ENCODE results near the gene HIGD2A.
"Not testable (repeated sequence)": the region's sequence is repeated elsewhere in the genome, so short reads cannot be mapped to it uniquely, and the experiment has no call there.

Gene HIGD2A

DNA sequence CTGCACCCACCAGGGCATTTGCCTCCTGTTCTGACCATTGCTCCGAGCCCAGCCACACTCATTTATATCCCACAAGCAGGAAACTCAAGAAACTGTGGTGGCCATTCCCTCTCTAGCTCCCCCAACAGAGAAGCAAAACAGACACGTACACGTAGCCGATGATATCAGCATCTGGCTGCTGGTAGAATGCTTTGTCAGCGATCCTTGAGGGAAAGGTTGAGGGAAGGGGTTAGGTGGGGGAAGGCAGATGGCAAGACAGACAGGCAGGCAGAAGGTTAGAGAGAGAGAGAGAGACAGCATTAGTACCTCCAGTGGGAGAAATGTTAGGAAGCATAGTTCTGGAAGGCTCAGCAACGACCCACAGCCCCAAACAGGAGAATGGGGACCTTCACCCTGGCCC is 7.8 kb downstream of the HIGD2A start:
- no peak overlapping the region for H3K4me3 ChIP-seq (ENCODE audit: low read length)
- no peak for TF ChIP-seq ZNF274 (IDR thresholded peaks at IDR 0.05; ENCODE audit: low read depth, low read length)

DNA sequence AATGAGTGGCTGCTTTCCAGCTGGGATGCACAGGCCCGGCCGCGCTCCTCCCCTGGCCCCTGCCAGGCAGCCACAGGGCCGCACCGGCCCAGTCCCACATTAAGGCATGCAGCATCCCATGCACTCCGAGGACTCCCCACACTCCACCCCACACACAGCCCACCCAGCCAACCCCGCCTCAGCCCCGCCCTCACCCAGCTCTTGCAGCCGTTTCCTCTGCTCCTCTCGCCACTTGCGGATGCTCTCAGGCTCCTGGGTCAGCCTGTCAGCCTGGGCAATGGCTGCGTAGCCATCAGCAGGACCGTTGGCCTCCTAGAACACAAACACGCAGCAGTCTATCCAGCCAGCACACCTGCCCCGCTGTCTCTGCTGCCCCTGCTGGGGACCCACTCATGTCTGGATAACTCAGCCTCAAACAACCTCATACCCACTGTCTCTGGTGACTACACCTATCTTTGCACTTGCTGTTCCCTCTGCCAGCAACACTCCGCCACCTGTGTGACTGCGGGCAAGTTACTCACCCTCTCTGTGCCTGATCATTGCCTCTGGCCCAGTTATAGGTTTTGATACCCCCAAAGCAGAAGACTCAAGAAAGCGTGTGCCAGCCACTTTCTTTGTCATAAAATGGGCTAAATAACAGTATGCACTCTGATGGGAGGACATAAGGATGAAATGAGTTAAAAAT is 9.3 kb downstream of the HIGD2A start:
- no peak overlapping the region for H3K4me3 ChIP-seq (ENCODE audit: low read length)
- TF ChIP-seq ZNF274 (IDR thresholded peaks at IDR 0.05; ENCODE audit: low read depth, low read length) = no peak

DNA sequence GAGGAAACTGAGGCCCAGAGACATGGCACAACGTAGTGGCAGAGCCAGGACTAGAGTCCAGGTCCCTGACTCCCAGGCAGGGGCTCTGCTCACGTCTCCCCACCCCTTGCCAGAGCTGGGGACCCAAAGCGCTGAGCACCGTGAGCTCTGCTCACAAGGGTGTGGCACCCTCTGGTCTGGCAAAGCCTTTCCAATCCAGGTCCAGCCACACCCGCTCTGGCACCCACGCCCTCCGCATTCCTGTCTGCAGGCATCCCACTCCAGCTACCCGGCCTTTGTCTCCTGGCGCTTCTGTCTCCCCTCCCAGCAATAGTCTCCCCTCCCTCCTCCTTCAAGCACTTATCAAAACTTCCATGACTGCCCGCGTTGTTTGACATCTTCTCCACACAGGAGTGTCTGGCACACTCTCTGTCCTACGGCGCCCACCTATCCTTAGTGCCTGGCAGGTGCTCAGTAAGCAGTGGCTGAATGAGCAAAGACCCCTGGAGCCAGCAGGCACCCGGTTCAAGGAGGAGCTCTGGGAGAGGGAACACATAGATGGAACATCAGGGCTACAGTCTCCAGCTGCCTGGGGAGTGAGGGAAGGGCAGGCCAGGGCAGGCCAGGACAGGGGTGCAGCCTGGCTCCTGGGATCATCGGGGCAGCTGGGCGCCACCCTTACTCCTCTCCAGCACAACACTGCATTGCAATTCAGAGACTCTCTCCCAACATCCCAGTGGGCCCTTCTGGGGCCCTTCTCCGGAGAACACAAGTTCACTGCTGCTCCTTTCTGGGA is 12.0 kb downstream of the HIGD2A start:
- no peak for TF ChIP-seq ZNF274 (IDR thresholded peaks at IDR 0.05; ENCODE audit: low read depth, low read length)
- no peak overlapping the region for H3K4me3 ChIP-seq (ENCODE audit: low read length)

DNA sequence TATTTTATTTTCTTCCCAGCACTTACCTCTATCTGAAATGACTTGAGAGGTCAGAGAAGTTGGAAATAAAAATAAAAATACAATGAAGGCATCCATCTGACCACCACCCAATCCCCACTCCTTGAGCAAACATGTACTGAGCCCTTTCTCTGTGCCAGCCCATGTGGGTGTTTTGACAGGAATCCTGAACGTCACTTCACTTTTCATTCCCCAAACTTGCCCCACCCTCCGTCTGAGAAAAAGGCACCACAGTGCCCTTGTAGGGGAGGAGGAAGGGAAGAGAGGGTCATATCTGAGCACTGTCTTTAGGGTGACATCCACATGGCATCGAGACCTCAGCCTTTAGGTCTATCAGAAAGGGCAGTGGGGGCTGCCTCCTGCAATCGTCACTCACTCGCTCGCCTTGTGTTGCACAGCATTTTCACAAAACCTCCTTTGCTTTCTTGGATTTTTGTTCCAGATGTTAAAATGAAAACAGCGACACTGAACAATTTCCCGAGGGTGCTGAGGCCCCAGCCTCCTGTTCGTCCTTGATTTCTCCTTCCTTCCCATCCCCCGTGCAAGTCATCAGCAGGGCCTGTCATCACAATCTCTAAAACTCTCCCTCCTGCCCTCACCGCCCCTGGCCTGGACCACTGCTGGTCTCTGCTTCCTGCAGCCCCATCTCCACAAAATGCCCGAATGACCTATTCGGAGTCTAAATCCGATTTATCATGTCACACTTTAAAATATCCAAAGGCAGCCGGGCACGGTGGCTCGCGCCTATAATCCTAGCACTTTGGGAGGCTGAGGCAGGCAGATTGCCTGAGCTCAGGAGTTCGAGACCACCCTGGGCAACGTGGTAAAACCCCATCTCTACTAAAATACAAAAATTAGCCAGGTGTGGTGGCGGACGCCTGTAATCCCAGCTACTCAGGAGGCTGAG is 13.0 kb downstream of the HIGD2A start:
- H3K4me3 ChIP-seq (ENCODE audit: low read length) = no peak overlapping the region
- no peak for TF ChIP-seq ZNF274 (IDR thresholded peaks at IDR 0.05; ENCODE audit: low read depth, low read length)

DNA sequence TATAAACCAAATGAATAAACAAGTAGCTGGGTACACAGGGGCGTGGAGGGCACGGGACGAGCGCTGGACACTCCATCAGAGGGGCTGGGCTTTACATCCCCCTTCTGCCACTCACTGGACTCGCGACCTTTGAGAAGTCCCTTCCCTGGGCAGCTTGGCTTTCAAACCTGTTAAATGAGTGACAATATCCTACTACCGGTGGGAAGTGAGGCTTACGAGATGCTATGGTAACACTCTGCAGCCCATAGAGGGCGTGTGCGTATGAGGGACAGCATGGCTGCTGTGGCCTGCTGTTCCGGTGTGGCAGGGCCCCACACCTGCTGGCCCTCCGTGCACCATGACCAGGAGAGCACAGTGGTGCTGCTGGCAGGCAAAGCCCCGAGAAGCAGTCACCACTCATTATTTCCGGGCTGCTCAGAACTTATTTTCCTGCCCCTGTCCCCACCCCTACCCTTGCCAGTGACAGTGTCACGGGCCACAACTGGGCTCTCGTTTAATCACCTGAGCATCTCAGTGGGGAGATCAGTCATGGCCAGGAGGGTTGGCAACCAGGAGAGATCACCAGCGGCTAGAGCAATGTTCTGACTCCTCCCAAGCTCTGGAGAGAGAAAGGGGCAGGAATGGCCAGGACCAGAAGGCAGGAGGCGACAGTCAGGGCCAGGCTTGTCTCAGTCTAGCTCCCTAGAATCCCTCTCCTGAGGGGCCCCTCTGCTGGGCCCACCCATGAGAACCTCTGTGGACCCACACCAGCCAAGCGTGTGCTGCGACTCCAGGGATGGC is 17.3 kb downstream of the HIGD2A start:
- no peak for TF ChIP-seq ZNF274 (IDR thresholded peaks at IDR 0.05; ENCODE audit: low read depth, low read length)
- H3K4me3 ChIP-seq (ENCODE audit: low read length) = no peak overlapping the region

DNA sequence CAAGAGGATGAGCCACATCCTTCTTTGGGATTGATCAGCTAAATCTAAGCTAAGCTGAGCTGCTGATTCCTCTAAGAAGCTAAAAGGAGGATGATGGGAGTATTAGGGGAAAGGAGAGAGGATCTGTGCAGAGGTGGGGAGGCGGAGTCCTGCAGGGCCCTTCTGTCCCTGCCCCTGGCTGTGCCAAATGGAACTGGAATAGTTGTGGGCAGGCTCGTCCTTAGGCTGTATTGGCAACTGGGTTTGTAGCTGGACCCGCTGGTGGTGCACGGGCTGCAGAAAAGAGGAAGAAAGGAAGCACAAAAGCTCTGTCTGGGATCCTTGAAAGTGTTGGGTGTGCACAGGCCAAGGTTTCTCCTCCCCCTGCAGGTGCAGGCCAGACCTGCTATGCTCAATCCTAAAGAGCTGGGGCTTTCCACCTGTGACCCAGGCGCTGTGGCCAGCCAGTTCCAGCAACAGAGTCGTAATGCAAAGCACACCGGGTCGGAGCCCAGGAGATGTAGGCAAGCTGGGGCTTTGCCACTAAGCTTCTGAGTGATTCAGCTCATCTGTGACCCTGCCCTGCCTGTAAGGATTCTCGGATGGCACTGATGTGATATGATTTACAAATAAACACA is 18.0 kb downstream of the HIGD2A start:
- no peak for TF ChIP-seq ZNF274 (IDR thresholded peaks at IDR 0.05; ENCODE audit: low read depth, low read length)
- no peak overlapping the region for H3K4me3 ChIP-seq (ENCODE audit: low read length)

DNA sequence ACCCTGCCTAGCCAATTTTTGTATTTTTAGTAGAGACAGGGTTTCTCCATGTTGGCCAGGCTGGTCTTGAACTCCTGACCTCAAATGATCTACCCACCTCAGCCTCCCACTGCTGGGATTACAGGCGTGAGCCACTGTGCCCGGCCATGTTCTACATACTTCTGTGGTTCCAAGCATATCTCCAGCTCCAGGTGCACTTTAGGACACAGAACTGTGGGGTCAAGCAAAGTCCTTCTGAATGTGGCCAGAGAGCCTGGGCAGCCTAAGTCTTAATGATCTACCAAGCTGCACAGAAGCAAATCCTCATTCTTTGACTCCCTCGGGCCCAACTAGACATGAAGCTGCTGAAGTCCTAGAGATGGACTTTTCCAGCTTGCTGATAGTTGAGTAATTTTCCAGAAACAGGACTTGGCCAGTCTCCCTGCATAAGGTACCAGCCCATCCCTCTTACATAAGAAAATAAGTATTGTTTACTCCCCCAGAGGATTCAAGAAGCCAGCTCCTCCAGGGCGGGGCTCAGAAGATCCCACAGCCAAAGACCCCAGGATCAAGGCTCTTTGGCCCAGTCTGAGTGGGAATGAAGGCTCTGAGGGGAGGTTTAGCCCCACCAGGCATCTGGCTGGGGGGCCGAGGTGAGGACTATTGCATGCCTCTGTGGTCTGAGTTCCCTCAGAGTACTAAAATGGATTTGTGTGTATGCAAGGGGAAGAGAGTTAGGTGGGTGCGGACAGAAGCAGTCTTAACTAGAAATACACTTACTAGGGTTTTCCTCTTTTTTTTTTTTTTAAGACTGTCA is 19.1 kb downstream of the HIGD2A start:
- TF ChIP-seq ZNF274 (IDR thresholded peaks at IDR 0.05; ENCODE audit: low read depth, low read length) = no peak
- H3K4me3 ChIP-seq (ENCODE audit: low read length) = no peak overlapping the region

DNA sequence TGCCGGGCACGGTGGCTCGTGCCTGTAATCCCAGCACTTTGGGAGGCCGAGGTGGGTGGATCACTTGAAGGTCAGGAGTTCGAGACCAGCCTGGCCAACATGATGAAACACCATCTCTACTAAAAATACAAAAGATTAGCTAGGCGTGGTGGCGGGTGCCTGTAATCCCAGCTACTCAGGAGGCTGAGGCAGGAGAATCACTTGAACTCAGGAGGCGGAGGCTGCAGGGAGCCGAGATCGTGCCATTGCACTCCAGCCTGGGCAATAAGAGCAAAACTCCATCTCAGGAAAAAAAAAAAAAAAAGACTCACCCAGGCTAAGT is 19.7 kb downstream of the HIGD2A start:
- not testable (repeated sequence) for H3K4me3 ChIP-seq (ENCODE audit: low read length)

DNA sequence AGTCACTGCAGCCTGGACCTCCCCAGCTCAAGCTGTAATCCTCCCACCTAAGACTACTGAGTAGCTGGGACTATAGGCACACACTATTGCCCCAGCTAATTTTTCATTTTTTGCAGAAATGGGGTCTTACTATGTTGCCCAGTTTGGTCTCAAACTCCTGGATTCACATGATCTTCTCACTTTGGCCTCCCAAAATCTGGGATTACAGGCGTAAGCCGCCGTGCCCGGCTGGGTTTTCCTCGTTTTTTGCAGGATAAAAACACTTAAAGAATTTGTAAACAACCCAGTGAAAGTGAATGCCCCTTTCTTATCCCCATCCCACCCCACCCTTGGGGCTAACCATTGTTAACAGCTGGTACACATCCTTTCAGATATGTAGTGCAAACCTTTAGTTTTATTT is 20.0 kb downstream of the HIGD2A start:
- TF ChIP-seq ZNF274 (IDR thresholded peaks at IDR 0.05; ENCODE audit: low read depth, low read length) = no peak
- H3K4me3 ChIP-seq (ENCODE audit: low read length) = no peak overlapping the region

DNA sequence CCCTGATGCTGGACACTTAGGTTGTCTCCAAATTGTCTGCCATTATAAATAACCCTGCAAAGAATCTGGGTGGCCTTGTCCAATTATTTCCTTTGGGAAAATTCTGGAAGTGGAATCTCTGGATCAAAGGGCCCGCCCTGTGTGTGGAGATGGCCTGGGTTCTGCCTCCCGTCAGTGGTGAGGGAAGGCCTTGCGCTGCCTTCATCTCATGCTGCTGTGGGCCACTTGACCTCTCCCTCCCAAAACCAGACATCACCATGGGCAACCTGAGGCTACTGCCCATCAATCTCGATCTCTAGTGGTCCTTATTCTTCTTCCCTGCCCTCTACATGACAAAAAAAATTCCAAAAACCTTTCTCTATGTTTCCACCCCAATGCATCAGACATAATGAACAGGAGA is 21.2 kb downstream of the HIGD2A start:
- TF ChIP-seq ZNF274 (IDR thresholded peaks at IDR 0.05; ENCODE audit: low read depth, low read length) = no peak
- H3K4me3 ChIP-seq (ENCODE audit: low read length) = no peak overlapping the region

DNA sequence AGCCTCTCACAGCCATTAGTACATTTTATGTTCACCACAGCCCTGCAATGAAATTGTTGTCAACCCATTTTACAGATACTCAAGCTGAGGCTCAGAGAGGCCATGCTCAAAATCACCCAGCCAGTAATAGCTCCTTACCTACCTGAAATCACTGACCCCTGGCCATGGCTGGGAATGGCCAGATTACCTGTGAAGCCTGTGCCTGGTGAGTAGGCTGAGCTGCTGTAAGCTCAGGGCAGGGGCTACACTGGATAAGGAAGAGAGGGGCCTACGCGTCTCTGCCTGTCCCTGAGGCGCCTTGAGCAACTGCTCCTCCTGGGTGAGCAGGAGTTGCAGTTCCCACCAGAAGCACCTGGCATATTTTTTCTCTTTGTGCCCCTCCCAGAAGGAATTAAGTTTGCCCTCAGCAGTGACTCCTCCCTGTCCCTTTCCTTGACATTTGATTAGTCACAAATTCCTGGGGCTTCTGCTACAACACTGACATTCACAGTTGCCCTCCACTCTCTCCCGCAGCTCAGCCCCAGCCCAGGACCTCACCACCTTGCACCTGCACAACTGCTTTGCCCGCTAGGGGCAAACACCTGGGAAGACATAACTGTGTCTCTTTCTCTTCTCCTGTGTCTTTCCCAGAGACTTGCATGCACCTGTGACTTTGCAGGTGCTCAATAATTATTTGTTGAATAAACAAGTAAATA is 22.1 kb downstream of the HIGD2A start:
- TF ChIP-seq ZNF274 (IDR thresholded peaks at IDR 0.05; ENCODE audit: low read depth, low read length) = no peak

DNA sequence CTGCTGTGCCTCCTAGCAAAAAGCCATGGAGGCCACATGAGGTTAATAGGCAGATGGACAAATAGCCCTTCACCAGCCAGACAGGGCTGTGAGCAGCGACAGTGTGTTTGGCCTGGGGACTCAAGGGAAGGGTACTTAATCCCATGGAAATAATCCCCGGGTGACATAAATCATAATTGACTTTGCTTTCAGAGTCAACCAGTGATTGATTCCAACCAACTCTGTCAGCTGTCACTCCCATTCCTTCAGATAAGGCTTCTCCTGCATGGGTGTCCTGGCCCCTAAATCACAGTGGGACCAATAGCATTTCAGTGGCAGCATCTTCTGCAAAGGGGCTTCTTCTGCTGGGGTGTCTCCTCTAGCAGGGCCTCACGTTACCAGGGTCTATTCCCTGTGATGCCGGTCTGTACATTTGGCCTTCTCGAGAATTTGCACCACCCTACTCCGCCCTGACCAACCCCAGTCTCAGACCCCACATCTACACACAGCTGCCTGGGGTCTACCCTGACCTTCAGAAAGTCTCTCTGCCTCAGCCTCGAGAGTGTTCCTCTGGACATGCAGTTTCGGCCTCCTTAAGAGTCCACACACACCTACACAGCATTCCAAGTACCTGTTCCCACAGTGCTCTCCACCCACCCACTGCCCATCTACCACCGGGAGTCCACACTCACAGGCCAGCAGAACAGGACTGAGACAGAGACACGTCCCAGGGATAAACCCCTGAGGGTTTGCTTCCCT is 24.1 kb downstream of the HIGD2A start:
- no peak for TF ChIP-seq ZNF274 (IDR thresholded peaks at IDR 0.05; ENCODE audit: low read depth, low read length)

More for the DNA sequence above, 22.1 kb downstream of the HIGD2A start:
- no peak overlapping the region for H3K4me3 ChIP-seq (ENCODE audit: low read length)

More for the DNA sequence above, 24.1 kb downstream of the HIGD2A start:
- no peak overlapping the region for H3K4me3 ChIP-seq (ENCODE audit: low read length)

All from GM08714 (cell line).